GM21447 (cell line): ENCODE measurements around the gene AIFM1.

ENCODE experiments used
- ATAC-seq: cut with Tn5 transposase; IDR thresholded peaks from one replicate; pipeline ENCODE4 v1.9.1; 2021; ENCODE audit not compliant: unreplicated experiment

Gene AIFM1

DNA sequence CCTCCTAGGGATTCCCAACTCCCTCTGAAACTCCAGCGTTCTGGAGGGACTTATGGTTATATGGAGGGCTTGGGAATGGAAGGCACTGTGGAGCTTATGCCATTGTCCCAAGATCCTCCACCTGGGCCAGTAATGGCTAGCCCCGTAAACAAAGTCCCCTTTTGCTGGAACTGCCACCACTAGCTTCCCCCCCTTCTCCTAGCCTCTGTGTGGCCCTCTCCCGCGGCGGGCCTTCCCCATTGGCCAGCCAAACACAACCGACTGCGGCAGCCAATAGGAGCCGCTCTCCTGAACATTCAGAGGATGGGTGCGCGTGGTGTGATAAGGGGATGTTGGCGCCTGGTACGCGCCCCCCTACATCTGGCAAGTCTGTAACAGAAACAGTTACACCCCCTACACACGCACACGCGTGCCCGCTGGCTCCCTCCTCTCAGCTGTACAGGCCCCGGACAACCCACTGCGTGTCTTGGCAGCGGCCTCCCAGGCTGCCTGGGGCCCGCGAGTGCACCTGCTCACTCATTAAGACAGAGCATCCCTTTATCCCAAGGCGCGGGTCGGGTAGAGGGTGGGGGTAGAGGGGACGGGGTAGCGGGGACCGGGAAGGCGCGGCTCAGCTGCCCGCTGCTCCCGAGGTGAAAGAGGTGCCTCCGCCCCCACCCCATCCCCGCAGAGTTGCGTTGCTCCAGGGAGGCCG lies 5.3 kb upstream of the AIFM1 start:
- peak; percentile 67 for ATAC-seq

DNA sequence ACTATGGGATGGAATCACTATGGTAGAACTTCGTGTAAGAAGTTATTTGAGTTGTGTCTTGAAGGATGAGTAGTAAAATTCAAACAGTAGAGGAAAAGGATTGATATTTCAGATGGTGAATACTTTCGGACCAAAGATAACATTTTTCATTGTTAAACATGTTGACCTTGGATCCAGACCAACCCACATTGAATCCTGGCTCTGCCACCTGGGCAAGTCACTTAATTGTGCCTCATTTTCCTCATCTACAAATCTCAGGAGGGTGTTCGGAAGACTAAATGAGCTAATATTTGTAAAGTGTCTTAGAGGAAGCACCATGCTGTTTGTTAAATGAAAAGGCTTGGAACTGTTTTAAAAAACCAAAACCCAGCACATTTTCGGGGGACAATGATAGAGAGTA lies 1.4 kb upstream of the AIFM1 start:
- ATAC-seq = no peak

DNA sequence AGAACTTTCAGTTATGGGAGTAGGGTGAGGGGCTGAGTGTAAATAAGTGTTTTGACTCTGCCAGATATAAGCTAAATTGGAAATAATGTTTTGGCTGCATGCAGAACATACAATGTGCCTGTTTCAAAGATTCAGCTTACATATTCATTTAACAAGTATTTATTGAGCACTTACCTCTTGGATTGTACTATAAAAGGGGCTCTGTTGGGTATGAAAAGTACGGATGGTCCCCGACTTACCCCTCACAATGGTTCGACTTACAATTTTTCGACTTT lies 799 bp upstream of the AIFM1 start:
- no peak for ATAC-seq

DNA sequence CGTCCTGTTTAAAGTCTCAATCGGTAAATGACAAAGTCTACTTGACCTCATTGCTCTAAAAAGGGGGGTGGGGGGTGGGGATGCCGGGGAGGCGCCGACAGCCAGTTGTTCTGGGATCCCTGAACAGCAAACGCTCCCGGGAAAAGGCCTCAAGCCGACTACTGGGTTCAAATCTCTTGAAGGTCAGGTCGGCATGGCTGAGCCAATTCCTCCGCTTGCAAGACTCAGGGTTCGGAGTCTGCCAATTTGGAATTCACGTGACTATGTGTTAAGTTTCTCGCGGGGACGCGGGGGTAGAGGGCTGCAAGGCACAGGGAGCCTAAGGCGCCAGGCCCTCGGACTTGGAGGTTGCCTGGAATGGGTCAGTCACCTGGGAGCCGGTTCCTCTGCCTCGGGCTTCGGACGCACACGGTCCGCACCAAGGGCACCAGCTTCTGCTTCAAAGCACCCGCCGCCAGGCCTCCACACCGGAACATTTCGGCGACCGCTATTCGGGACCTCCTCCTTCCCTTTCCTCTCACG lies 399 bp downstream of the AIFM1 start:
- ATAC-seq = no peak

DNA sequence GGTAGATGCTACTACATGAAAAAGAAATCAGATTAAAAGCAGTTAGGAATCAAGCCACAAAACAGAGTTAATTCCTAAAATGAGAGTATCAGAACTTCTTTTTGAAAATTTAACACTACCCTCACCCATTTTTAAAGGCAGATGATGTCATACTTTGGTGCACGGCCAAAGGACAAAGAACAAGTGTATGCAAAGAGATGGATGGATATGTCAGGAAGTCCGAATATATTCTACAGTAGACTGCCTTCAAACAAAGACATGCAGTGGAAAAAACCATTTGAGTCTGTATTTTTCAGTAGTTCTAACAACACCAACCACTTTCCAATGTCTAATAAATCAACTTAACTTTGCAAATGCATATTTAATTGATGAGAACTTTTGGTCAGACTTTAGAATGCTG lies 2.2 kb downstream of the AIFM1 start:
- ATAC-seq = no peak

DNA sequence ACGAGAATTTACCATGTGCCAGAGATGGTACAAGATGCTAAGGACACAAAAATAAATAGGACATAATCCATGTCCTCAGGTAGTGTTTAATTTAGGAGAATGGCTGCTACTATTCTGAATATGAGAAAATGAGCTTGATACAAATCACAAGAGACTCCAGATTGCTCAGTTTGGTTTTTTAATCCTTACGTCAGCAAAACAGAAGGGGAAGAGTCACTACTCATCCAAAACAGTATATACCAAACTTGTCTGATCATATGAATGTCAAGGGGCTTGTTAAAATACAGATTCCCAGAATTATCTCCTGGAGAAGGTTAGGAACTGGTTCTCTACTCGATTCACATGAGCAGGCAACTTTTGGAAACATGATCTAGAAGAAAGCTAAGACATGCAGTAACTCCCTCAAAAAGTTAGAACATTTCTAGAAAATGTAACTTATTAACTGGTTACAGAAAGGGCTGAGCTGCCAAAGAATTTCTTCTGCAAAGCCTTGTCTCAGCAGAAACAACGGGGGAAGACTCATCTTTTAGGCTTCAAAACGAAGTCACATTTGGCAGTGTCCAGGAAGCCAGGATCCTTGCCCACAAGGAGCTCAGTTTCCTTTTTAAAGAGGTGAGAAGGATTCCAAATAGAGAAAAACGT lies 3.4 kb downstream of the AIFM1 start:
- ATAC-seq = no peak

DNA sequence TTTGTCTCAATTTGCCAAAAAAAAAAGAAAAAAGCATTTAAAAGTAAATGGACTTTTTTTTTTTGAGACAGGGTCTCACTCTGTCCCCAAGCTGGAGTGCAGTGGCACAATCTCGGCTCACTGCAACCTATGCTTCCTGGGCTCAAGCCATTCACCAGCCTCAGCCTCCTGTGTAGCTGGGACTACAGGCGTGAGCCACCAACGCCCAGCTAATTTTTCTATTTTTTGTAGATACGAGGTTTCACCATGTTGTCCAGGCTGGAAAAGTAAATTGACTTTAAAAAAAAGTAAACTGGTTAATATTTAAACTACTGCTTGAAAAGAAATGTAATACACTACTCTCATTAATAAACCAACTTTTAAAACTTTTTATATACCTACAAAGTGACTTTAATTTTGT lies 5.9 kb downstream of the AIFM1 start:
- ATAC-seq = no peak

DNA sequence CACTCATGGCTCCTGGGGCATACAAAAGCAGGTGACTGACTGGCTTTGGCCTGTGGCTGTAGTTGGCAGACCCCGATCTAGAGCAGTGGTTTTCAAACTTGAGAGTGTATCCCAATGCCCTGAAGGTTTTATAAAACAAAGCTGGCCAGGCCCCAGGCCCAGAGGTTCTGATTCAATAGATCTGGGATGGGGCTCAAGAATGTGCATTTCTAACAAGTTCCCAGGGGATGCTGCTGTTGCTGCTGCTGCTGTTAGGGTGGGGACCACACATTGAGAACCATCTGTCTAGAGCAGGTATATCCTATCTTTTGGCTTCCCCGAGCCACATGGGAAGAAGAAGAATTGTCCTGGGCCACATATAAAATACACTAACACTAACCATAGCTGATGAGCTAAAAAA lies 7.3 kb downstream of the AIFM1 start:
- no peak for ATAC-seq

DNA sequence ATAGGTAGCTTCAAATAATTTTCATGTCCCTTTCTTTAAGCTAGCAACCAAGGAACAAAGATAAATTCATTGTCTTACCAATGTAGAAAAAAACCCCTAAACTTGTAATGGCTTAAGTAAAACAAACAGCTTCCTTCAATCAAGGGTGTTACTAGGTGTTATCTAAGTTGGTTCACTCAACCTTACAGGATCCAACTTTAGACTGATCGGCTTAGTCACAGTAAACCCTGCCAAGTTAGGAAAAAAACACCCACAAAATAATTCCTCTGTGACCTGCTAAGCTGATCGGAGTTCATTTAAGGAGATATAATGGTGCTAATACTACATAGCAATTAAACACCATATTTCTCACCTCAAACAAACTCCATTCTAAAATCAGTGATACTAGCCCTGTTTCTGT lies 10.1 kb downstream of the AIFM1 start:
- ATAC-seq = no peak

DNA sequence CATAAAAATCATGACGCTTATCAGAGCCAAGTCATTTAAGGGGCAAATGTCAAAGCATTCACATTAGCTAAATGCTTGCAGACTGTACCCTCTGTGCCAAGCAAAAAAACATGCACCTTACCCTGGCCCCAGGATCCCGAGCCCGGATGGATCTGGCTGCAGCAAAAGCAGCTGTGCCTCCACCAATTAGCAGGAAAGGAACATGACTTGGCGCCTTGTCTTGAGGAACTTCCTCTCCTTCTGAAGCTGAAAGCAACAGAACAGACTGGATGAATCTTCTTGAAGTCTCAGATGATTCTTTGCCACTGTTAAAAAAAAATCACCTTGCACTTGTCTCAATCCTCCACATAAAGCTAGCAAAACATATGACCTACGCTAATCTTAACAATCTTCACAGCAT lies 18.0 kb downstream of the AIFM1 start:
- ATAC-seq = no peak

DNA sequence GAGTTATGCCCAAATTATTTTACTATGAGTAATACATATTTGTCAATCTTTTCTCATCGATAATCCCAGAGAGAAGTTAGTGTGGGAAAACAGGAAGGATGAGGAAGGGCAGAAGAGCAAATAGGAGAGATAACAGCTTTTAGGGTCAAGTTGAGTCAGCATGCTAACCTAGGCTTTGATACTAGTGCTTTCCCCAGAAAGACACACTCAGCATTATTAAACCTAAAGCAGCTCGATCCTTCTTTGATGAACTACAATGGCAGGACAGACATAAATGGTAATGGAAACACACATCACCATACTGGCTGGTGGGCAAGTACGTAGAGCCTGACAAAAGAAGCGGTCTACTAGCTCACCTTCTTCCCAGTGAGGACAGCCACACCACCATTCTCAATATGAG lies 20.5 kb downstream of the AIFM1 start:
- ATAC-seq = no peak

DNA sequence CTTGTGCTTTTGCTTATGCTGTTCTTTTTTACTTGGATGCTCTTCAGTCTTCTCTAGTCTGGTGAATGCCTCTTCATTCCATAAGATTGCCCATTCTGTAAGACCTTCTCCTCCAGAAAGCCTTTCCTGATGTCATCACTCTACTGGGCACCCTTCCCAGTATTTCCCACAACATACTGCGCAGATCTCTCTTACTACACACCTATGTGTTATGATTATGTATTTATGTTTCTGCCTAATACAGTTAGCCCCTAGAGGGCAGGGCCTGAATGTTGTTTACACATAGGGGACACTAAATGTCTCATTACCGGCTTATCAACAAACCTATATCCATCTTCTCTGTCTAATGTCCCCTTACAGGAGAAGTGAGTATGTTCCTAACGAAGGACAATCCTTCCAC lies 21.1 kb downstream of the AIFM1 start:
- ATAC-seq = no peak

DNA sequence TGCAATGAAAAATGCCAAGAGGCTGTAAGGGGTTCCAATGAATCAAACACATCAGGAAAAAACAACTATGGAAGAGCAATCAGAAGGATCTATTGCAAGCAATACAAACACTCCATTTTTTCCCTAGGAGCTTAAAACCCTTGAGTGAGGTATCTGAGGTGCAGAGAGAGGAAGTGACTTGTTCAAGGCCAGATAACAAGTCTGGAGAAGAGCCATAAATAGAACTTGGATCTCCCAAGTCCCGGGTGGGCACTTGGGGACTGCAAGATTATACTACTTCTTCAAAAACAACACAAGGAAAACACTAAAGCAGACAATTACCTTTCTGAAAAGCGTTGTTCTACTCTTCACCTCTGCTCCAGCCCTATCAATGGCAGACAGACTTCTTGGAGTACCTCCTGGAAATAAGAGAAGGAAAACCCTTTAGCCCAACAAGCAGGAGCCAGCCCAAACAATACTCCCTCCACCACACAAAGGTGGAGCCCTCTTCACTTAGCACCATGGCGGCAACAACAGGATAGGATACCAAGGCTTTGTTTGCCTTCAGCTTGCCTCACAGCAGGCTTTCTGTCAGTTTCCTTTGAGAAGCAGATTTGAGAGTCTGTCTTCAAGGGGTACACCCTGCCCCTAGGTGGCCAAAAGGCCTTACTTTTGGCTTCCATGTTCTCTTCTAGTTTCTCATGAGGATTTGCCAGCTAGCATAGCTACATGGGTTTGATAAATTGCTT lies 26.0 kb downstream of the AIFM1 start:
- no peak for ATAC-seq

DNA sequence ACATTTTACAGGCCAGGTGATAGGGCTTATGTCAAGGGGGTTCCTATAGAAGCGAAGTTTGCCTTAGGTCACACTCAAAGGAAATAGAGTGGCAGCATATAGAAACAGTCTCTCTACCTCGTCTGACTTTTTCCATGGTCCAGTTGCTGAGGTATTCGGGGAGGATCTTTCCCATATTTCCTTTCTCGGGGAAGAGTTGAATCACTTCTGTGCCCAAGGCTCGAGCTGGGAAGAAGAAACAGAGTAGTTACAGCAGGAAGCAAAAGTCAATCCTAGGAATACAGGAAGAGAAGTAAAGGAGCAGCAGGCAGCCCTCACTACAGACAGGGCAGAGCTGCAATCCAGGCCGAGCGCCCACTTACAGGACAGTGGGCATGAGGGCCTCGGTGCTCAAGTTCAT lies 28.7 kb downstream of the AIFM1 start:
- no peak for ATAC-seq

DNA sequence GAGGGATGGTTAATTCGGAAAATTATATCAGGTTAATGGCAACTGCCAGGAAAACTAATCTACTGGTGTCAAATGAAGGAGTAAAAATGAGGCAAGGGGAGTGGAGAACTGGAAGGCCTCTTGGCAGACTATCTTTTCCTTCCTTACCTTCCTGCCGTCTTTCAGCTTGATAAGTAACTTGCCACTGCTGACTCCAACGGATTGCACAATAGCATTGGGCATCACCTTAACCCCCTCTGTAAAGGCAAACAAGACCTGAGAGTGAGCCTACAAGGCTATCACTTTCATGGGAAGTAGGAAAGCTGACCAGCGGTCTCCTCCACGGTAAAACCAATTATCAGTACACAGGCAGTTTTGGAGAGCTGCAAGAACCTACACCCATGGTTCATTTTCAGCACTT lies 29.1 kb downstream of the AIFM1 start:
- ATAC-seq = no peak

DNA sequence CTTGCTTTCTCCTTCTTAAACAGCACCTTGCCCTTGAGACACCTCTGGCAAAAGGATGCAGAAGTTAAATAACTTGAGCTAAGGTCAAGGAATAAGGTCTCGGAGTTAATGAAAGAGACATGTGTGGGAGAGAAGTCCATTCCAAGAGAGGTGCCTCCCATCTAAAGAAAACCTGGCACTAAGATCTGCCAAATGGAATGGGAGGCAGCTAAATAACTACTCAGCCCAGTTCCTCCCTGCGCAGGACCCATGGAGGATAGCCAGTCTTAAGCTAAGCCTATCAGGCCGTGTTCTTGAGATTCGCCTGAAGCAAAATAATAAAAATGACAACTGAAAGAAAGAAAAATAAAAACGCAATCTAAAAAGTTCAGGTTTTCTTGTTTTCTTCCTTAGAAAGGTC lies 34.7 kb downstream of the AIFM1 start:
- no peak for ATAC-seq

DNA sequence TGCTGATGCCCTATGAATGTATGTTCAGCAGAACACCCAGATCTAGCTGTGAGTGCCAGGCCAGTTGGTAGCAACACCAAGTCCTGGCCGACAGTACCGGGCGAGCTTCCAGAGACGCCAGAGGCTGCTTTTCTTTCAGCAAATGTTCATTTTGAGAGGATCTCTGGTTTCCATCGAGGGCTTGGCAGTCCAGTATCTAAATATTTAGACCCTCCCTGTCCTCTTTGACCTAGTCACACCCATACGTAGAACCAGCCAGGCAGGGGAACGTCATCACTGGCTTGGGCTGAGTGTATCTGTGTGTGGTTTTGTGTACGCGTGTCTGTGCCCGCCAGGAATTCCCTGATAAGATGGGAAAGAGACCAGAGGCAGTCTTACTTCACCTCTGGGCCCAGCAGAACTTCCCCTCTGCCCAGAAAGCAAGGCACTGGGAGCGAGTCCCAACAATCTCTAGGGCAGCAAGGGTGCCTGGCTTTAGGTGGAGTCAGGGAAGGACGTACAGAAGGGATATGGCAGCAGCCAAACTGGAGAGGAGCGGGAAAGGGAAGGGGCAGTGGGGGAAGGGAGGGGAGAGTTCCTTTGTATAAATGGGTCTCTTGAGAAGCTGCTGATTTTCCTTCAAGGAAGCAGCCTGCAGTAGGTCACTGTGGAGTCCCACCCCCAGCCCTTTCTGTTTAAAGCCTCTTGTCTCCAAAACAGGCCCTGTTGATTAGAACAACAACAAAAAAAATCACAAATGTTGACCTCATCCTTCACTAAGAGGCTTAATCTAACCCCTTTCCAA lies 40.4 kb downstream of the AIFM1 start:
- no peak for ATAC-seq

DNA sequence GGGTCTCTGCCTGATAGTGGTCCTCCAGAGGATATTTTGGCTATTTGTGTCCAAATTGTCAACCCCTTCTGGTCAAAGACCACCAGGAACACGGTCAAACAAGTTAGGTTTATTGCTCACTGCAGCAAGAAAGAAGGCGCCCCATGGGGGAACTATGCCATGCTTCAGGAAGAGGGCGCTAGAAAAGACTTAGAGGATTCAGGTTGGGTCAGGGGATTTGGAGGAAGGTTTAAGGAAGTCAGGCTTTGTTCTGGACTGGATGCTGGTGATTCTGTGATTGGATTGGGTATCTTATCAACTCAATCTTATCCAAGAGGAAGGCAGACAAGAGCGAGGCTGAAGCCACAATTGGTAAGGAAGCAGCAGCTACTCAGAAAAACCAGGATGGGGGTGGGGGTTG lies 41.1 kb downstream of the AIFM1 start:
- ATAC-seq = no peak

DNA sequence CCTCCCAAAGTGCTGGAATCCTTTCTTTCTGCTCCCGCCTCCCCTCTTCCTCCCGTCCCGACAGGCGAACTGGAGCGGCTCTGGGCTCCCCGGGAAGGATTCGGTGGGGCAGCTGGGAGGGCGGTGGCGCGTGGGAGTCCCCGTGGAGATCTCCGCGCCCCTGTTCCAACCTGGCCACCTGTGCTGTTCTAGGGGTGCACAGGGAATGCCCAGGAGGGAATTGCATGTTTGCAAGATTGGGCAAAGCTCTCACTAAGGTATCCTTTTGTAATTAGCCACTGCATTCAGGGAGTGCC lies 44.2 kb downstream of the AIFM1 start:
- no peak for ATAC-seq

DNA sequence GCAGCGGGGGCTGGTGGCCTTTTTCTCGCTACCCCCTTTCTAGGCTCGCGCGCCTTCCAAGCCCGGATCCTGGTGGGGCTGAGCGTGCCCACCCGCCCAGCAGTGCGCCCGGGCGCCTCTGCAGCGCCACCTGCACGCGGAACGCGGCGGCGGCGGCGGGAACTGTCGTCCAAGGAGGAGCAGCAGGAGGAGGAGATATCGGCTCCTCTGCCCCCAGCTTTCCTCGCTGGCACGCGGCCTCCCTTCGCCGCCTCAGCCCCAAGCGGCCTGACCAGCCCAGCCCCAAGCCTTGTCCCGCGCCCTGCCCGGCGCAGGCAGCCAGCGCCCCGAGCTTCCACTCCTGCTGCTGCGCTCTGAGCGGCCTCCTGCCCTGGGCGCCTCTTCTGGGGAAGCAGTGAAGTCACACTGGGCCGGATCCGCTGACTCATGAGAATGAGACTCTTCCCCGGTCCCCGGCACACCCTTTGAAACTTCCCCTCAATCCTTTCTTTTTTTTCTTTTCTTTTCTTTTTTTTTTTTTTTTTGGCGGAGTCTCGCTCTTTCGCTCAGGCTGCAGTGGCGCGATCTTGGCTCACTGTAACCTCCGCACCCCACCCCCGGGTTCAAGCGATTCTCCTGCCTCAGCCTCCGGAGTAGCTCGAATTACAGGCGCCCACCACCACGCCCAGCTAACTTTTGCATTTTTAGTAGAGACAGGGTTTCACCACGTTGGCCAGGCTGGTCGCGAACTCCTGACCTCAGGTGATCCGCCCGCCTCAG lies 44.7 kb downstream of the AIFM1 start:
- peak; percentile 67 for ATAC-seq

DNA sequence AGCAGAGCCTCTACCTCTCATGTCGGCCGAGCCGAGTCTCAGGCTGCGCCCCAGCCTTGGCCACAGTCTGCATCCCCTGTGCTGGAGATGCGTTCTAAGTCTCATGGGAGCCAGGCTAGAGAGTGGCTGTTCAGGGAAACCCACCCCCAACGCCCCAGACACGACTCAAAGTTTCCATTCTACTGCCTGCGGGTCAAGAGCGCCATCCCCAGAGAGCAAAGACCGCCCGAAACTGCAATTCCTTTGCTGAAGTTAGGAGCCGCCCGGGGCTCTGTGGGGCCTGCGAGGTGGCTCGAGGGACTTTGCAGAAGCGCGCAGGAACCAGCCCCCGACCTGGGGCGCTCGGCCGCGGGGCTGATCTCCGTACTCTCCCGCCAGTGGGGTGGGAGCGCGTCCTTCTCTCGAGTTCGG lies 45.3 kb downstream of the AIFM1 start:
- ATAC-seq = peak; percentile 47
